HG03469 (cell line): ENCODE results near the gene PTPN14.
"Not testable (repeated sequence)": the region's sequence is repeated elsewhere in the genome, so short reads cannot be mapped to it uniquely, and the experiment has no call there.

Source experiments
- ATAC-seq: cut with Tn5 transposase; IDR thresholded peaks from one replicate; pipeline ENCODE4 v1.9.1; 2021; ENCODE audit warnings: mild to moderate bottlenecking, moderate library complexity, moderate number of reproducible peaks; ENCODE audit not compliant: unreplicated experiment

PTPN14 gene

GRCh38 chr1:214404154-214404553, 147.2 kb downstream of the PTPN14 start:
- no peak for ATAC-seq

GRCh38 chr1:214403431-214403830, 148.0 kb downstream of the PTPN14 start:
- ATAC-seq, result no peak

DNA sequence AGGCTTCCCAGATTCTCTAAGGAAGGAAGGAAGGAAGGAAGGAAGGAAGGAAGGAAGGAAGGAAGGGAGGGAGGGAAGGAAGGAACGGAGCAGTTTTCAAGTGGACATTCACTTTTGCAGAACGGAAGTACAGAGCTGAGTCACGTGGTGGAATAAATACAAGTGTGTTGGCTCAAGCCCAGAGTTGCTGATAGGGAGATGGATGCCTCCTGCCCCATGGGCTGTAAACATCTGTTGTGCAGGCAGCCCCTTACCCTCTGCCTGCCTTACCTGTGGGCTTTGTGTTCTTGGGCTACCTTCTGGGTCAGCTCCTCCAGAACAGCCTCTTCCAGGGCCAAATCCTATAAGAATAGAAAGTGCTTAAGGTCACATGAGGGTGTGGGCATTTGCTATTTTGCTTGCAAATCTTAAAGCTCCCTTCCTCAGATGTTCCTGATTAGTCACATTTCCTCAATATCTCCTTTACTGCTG, 148.8 kb downstream of the PTPN14 start:
- no peak for ATAC-seq

GRCh38 chr1:214401666-214402065, 149.7 kb downstream of the PTPN14 start:
- no peak for ATAC-seq

GRCh38 chr1:214400131-214400530, 151.3 kb downstream of the PTPN14 start:
- no peak for ATAC-seq

- no peak for ATAC-seq
These were observed 152.9 kb downstream of the PTPN14 start for GRCh38 chr1:214398490-214398889.

DNA sequence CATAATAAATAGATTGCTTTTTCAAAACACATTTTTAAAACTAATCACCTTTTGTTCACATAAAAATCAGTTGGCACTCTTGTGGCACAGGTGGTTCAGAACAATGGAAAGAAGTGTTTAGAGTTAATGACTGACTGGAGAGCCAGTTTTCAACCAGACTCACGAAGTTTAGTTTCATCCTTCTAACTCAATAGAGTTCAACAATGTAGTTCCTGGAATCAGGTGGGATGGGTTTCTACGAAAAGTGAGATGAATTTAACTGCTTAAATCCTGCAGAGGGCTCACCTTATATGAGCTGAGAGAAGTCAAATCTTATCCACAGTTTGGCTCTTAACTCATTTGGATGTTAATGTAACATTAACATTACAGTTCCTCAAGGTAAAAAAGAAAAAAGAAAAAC, 153.9 kb downstream of the PTPN14 start:
- no peak for ATAC-seq

- ATAC-seq, result no peak
These were observed 155.1 kb downstream of the PTPN14 start for GRCh38 chr1:214396330-214396729.

- not testable (repeated sequence) for ATAC-seq
These were observed 156.8 kb downstream of the PTPN14 start for GRCh38 chr1:214394569-214394968.

DNA sequence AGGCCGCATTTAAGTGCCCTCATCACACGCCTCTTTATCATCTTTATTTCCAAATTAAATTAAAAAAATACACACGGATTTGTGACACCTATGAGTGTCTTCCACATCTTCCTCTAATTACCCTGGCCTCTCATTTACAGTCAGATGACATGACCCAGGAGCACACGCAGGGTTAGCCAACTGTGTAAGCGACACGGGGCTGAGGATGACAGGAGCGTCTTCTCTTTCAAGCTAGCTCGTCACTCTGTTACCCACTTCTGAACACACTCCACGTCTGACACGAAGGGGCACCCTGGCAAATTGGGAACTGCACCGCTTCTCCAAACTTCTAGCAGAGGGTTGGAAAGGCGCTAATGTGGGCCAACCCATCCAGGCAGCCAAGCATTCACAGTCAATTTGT, 158.3 kb downstream of the PTPN14 start:
- ATAC-seq, result no peak

GRCh38 chr1:214391873-214392645, 159.3 kb downstream of the PTPN14 start:
- no peak for ATAC-seq

DNA sequence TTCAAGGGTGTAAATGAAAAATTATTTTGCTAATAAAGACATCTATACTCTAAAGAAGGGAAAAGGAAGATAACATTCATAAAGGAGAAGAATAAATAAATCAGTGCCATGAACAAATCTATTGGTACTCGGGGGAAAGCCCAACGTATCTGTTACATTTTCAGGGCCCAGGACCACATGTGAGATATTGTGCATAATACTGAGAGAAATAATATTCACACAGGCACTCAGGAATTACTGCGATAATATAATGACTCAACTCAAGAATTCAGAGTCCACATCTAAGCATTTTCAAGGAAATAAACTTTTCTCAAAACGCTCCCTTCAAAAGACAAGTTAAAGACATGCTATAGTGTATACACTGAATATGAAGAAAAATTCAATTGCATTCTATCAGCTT, 161.7 kb downstream of the PTPN14 start:
- ATAC-seq, result no peak

DNA sequence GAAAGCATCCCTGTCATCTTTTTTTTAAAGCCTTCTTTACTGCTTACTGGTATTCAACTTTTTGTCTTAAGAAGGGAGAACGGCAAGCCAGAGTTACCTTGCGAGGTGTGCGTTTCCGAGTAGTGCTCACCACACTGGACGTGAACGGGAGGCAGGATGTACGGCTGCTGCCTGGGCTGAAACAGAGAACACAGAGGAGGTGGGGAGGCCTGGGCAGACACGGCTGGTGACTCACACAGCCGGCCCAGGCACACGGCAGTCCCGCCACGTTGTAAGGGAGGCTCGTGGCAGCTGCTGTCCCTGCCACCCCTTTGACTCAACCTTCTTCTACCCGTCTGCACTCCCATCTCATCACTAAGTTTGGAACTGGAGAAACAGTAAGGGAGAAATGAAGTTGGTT, 164.7 kb downstream of the PTPN14 start:
- ATAC-seq, result no peak

DNA sequence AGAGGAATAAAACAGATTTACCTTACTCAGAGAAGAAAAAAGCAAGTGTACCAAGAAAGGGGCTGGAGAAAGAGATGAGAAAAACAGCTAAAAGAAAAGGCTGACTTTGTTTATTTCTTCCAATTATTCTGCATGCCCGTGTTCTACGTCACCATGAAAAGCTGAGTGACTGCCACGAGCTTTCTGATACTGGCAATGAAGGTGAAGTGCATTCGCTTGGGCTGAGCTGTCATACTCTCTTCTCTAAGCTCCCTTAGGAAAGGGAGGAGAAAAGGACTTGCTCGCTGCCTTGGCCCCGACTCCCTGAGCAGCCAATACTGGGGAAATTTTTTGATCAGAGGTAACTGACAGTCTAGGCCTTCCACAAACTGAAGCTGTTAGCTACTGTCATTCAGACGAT, 165.1 kb downstream of the PTPN14 start:
- no peak for ATAC-seq

DNA sequence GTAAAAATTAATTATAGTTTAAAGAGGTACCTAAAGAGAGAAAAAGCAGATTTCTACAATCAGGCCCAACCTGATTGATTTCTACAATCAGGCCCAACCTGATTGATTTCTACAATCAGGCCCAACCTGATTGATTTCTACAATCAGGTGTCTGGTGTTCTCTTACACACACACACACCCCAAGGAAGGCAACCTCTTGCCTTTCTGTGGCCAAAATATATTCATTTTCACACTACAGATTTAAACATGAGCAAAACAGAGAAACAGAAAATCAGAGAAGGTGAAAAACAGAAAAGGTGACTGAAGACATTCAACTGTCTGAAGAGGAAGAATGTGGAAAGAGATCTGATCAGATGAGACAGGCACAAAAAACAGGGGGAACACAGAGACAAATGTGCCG, 166.0 kb downstream of the PTPN14 start:
- ATAC-seq, result no peak

DNA sequence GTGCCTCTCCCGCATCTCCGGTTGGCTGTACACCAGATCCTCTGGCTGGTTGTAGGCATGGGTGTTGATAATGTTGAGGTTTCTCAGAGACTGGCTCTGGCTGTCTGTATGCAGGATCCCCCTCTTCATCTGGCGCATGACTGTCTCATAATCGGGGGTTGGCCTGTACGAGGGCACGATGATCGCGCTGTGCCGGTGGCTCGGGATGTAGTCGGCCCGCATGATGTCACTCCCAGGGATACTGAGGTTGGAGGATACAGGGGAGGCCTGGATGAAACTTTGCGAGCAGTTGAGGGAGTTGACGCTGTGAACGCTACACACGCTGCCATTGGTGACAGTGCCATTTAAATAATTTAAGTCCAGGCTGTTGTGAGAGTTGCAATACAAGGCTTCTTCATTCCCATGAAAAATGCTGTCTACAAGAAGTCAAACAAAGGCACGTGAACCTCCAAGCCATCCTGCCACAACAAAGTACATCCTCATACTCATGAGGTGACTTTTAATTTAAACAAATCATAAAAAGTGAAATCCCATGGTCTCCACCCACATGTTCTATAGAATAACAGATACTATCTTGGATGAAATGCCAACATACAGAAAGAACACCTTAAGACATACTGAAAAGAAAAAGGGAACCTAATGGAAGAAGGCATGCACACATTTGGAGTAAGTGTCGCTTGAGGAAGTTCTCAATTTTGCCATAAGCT, 166.9 kb downstream of the PTPN14 start:
- ATAC-seq, result no peak

DNA sequence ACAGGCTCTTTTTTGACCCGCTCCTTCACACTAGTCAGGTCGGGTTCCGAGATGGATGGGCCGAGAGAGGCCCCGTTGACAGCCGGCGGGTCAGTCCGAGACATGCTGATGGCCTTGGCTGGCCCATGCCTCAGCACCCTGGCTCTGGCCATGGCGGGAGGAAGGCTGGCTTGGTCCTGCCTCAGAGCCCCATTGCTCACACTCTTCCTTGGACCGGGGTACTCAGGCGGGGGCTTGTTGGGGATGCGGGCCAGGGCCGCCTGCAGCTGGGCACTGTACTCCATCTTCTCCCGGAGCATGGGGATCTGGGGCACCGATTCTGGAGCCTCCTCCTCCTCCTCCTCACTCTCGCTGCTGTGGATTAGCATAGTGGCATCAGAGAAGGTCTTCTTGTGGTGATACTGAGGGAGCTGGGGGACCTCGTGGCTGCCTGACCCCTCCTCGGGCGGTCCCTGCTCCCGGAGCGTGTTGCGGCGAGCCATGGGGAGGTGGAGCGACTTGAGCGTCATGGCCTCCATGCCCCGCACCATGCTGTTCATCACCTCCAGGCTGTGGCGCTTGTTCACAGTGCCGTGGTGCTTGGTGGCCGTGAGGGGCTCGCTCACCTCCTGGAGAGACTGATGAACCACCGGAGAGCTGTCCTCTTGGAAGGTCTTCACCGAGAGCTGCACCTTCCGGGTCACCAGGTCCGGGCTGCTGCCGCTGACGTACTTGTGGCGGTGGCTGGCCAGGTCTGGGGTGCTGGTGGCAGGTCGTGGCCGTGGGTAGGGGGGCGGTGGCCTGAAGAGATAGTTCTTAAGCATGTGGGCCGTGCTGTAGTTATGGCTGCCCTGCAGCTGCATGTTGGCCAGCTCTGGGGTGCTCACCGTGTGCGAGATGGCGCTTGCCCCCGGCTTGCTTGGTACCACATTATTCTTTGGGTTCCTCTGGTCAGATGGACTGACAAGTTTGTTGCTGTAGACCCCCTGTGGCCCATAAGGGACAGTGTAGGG, 167.7 kb downstream of the PTPN14 start:
- no peak for ATAC-seq

- ATAC-seq, result no peak
These were observed 170.3 kb downstream of the PTPN14 start for GRCh38 chr1:214380986-214381695.

DNA sequence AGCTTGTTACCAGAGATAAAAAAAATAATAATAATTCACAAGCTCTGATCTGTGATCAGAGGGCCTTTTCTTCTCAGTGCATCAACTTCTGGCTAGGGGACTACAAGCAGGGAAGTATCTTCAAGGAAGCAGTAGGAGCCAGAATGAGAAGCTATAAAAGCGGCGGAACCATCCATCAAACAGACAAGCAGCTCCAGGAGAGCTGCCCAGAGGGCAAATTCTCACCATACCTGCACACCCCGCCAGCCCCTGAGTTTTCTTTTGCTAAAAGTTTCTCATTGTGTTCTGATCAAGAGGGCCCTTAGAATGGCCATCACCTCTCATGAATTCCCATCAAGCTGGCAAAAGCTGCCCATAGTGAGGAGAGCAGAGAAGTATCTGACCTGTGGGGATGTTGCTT, 171.0 kb downstream of the PTPN14 start:
- no peak for ATAC-seq

- ATAC-seq, result no peak
These were observed 172.0 kb downstream of the PTPN14 start for GRCh38 chr1:214379236-214379970.
